ENCODE results near the gene CAPNS1. TPM values are rescaled to one million over a fixed set of nuclear protein-coding genes. Genes with fewer than 3 reads are reported as not detected.

Gene CAPNS1
- polyA plus RNA-seq, 3 donors, result 239 to 740 (median 282) TPM

DNA sequence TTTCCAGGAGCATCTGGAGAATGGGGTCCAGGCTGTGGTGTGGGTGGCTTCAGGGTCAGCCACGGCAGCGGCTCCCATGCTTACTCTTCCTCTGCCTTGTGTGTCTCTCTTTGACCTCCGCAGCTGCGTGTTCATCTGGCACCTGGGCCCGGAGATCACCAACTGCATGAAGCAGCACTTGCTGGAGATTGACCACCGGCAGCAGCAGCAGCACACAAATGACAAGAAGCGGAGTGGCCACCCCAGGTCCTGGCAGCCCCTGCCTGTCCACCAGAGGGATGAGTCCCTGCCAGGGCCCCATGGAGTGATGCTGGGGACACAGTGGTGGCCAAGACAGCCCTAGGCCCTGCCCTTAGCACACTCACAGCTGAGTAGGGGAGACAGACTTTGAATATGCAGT lies 47.3 kb upstream of the CAPNS1 start:
- no peak overlapping the region for H3K4me3 Mint-ChIP-seq
- 100% methylated on average over 6 of the region's 7 CpGs for WGBS (ENCODE audit: insufficient coverage)
- intact Hi-C loops (cut with micrococcal nuclease), result no loop called here
- Histone ChIP-seq H3K4me3 (replicated peaks in 1 of 3; ENCODE audit: low read depth in 2 of 3, low read length in 3 of 3) (no peak overlapping the region), H3K27ac (ENCODE audit: low read depth in 1 of 2, low read length in 2 of 2) (no peak overlapping the region), H3K4me2 (replicated peaks; ENCODE audit: extremely low read depth, low read length, poor library complexity, severe bottlenecking) (no peak overlapping the region), H4K20me1 (ENCODE audit: insufficient read depth, low read length) (no peaks in the 10 kb centered on the region), H3K27me3 (ENCODE audit: control insufficient read depth in 2 of 2, insufficient read depth in 2 of 2, low read length in 2 of 2) (no peaks in the 10 kb centered on the region), H3K36me3 (replicated peaks in 1 of 2; ENCODE audit: control insufficient read depth in 1 of 2, insufficient read depth in 2 of 2, low read length in 2 of 2) (peaks cover 44 to 86% of the 10 kb centered on the region in 2 donors), H3K4me1 (ENCODE audit: control insufficient read depth in 1 of 2, insufficient read depth in 2 of 2, low read length in 2 of 2) (no peaks in the 10 kb centered on the region), H3K9me3 (replicated peaks in 1 of 2; ENCODE audit: control insufficient read depth in 1 of 2, insufficient read depth in 1 of 2, low read length in 2 of 2) (no peaks in the 10 kb centered on the region), H3K9ac (ENCODE audit: insufficient read depth, low read length, poor library complexity, severe bottlenecking) (no peak overlapping the region), H3K79me2 (ENCODE audit: insufficient read depth, low read length) (no peaks in the 10 kb centered on the region), H2AFZ (ENCODE audit: insufficient read depth, low read depth, low read length, poor library complexity, severe bottlenecking) (no peak overlapping the region)
- no peak for TF ChIP-seq CTCF (IDR thresholded peaks at IDR 0.05)
- no peak for DNase-seq
- no peak overlapping the region for H3K27ac Mint-ChIP-seq
- no peaks in the 10 kb centered on the region for H3K9me3 Mint-ChIP-seq
- peaks cover 50 to 96% of the 10 kb centered on the region in 2 donors for H3K36me3 Mint-ChIP-seq
- H3K27me3 Mint-ChIP-seq (ENCODE audit: low read depth in 3 of 3), result peaks cover 0 to 2% (median 0%) of the 10 kb centered on the region in 3 donors
- no peaks in the 10 kb centered on the region for H3K4me1 Mint-ChIP-seq

- intact Hi-C loops (cut with micrococcal nuclease), result no loop called here
- Histone ChIP-seq H3K4me1 (ENCODE audit: control insufficient read depth in 1 of 2, insufficient read depth in 2 of 2, low read length in 2 of 2) (no peaks in the 10 kb centered on the region), H3K27ac (ENCODE audit: low read depth in 1 of 2, low read length in 2 of 2) (no peak overlapping the region), H3K27me3 (ENCODE audit: control insufficient read depth in 2 of 2, insufficient read depth in 2 of 2, low read length in 2 of 2) (no peaks in the 10 kb centered on the region), H4K20me1 (ENCODE audit: insufficient read depth, low read length) (no peaks in the 10 kb centered on the region), H3K4me3 (replicated peaks in 1 of 3; ENCODE audit: low read depth in 2 of 3, low read length in 3 of 3) (no peak overlapping the region), H3K9me3 (replicated peaks in 1 of 2; ENCODE audit: control insufficient read depth in 1 of 2, insufficient read depth in 1 of 2, low read length in 2 of 2) (no peaks in the 10 kb centered on the region), H3K9ac (ENCODE audit: insufficient read depth, low read length, poor library complexity, severe bottlenecking) (no peak overlapping the region), H3K4me2 (replicated peaks; ENCODE audit: extremely low read depth, low read length, poor library complexity, severe bottlenecking) (no peak overlapping the region), H3K79me2 (ENCODE audit: insufficient read depth, low read length) (no peaks in the 10 kb centered on the region), H3K36me3 (replicated peaks in 1 of 2; ENCODE audit: control insufficient read depth in 1 of 2, insufficient read depth in 2 of 2, low read length in 2 of 2) (peaks cover 41 to 81% of the 10 kb centered on the region in 2 donors), H2AFZ (ENCODE audit: insufficient read depth, low read depth, low read length, poor library complexity, severe bottlenecking) (no peak overlapping the region)
- H3K27me3 Mint-ChIP-seq (ENCODE audit: low read depth in 3 of 3), result peaks cover 0 to 2% (median 0%) of the 10 kb centered on the region in 3 donors
- no peak overlapping the region for H3K4me3 Mint-ChIP-seq
- DNase-seq, result no peak
- no peaks in the 10 kb centered on the region for H3K9me3 Mint-ChIP-seq
- no peak for TF ChIP-seq CTCF (IDR thresholded peaks at IDR 0.05)
- H3K4me1 Mint-ChIP-seq, result no peaks in the 10 kb centered on the region
- H3K27ac Mint-ChIP-seq, result peak overlapping the region in 1 of 7 donors; percentile 76
- 89% methylated on average over 3 of the region's 5 CpGs for WGBS (ENCODE audit: insufficient coverage)
- H3K36me3 Mint-ChIP-seq, result peaks cover 45 to 96% of the 10 kb centered on the region in 2 donors
Observed at GRCh38 chr19:36093146-36093662, 46.7 kb upstream of the CAPNS1 start.
